Fibroblast of the conjunctiva (primary cell): ENCODE data around the gene TBC1D14.
"Not testable (repeated sequence)": the region's sequence is repeated elsewhere in the genome, so short reads cannot be mapped to it uniquely, and the experiment has no call there.

Source experiments
- DNase-seq: peaks from one replicate; pipeline ENCODE4 v3.0.0-alpha.2; 2010; ENCODE audit warnings: low read depth

The TBC1D14 gene

DNA sequence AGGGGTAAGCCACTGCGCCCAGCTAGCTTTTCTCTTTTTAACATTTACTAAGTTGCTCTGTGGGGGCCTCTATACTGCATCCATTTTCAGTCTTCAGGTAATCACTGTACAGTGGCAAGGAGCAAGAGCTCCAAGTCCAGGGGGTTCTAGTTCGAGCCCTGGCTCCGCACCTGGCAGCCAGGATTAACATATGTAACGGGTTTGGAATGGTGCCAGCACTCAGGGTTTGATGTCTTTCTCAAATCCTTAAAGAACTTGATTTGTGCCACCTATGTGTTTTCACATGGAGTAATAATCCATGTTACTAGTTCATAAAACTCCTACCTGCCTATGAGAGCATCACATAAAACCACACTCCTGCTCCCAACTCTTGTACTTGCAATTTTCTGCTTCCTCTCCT lies 153.7 kb downstream of the TBC1D14 start:
- no peak for DNase-seq

DNA sequence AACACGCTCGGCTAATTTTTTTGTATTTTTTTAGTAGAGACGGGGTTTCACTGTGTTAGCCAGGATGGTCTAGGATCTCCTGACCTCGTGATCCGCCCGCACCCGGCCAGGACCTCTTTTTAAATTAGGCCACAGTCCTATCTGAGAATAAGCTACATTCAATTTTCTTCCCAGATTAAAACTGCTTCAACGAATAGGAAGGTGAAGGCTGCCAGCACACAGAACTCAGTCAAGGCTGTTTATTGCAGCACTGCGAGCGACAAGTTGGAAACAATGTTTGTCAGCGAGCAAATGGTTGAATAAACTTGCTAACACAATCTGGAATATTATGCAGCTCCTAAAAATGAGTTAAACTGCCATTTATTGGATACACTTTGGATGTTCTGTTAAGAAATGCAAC lies 156.4 kb downstream of the TBC1D14 start:
- no peak for DNase-seq

DNA sequence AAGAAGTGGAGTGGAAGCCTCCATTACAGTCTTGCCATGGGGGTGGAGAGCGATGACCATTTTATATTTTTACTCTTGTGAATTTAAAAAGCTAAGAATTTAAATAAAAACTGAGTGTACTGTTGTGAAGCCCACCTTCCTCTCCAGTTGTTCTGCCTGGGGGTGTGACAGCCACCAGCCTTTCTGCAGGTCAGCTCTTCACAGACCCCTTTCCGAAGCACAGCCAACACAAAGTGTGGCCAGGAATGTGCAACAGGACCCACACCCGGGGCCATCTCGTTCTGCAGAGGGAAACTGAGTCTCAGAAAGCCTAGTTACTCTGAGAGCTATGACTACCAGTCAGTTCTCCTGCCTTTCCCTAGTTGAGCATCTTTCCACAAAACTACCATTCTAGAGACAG lies 156.9 kb downstream of the TBC1D14 start:
- no peak for DNase-seq

GRCh38 chr4:7067126-7067451 lies 157.5 kb downstream of the TBC1D14 start:
- no peak for DNase-seq

DNA sequence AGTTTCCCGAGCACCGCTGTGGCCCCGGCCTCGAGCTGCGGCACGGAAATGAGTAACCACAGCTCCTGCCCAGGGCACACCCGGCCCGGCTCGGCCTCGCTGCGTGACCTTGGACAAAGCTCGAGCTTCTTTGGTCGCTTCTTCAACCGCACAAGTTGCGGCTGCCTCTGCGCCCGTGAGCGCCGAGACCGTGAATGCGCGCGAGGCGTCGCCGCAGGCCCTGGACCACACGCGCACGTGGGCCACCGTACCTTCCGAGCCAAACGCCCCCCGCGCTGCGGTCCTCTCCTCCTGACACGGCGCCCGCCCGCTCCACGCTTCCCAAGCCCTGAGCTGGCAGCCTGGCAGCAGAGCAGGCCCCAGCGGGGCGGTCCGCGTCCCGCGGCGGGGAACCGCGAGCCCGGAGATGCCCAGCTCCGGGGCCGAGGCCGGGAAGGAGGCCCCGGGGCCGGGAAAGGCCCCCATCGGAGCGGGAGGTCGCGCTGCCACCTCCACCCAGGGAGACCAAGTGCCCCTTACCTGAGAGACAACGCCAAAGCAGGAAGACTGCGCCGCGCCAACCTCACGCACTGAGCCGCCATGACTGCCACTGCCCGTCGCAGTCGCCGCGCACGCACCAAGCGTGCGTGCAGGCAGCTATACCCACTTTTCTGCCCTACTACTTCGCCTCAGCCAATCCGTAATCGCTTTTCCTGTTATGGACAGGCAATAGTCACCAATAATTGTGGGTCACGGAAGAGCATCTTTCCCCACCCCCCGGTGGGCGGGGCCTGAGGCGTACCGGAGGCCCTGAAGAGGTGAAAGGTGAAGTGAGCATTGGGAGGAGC lies 158.0 kb downstream of the TBC1D14 start, which contains the start of gene GRPEL1:
Gene GRPEL1, minus strand, starts transcription at position 613 of the 827 bp plus-strand sequence. Its CDS starts 32 bp downstream, at position 581.
- DNase-seq, result peak; percentile 99

DNA sequence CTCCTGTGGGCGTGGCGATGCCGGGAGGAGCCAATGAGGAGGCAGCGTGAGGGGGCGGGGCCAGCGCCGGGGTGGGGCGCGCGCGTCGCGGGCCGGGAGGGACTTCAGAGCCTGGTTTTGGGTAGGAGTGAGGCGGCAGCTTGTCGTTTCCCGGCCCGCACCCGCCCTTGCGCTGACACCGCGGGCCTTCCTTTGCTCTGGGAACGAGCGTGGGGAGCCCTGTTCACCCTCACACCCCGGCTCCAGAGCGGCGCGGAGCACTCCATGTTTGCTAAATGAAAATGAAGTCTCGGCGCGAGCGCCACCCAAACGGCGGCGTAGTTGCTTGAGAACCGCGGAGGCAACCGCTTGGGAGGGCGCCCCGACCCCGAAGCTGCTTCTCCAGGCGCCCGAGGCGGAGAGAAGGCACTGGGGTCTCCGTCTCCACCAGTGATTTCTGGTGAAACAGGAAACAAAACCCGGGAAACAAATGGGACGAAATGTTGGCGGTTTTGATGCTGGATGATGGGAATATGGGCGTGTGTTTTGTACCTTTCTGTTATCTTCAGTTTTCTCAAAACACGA lies 158.7 kb downstream of the TBC1D14 start:
- DNase-seq, result no peak

DNA sequence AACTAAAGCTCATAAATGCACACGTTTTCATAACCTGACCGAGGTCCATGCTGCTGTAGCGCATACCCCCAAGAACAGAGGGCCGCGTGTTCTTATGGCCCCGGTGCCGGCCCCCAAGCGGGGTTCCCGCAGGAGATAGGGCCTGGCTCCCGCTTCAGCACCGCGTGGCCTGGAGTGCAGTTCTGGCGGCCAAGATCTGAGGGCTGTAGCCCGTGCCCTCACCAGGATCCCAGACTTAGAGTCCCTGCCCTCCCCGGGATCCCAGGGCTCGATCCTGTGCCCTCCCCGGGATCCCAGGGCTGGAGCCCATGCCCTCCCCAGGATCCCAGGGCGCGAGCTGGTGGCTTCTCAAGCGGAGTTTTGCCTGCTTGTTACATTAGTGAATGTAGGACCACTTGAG lies 159.3 kb downstream of the TBC1D14 start:
- DNase-seq, result no peak

DNA sequence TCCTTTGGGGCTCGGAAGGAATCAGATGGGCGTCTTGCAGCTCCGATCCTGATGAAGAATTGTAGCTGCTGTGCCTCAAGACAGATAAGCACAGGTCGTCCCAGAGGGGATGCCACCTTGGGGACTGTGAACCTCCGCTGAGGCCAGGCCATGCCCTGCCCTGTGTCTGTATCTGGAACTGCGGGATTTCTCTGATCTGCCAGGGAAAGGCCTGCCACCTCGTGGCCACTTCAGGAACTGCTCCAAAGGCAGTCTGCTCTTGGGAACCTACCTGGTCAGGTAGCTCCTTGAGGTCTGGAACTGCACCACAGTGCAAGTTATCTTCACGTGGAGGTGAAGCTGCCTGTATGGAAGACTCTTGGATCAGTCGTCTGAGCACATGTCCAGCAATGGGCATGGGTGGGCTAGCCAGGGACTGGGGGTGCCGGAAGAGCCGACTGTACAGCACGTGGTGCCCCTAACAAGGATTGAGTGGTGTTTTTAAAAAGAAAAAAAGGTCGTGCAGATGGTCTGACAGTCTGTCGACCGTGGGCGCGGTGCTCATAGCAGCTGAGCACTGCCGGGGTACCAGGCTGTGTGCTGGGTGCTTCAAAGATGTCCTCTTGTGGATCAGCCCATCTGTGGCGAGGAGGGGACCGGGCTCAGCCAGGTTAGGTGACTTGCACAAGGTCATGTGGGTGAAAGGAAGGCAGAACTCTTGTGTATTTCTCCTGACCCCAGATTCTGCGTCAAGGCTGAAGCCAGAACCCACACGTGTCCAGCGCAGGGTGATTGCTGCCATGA lies 161.3 kb downstream of the TBC1D14 start:
- peak; percentile 37 for DNase-seq

DNA sequence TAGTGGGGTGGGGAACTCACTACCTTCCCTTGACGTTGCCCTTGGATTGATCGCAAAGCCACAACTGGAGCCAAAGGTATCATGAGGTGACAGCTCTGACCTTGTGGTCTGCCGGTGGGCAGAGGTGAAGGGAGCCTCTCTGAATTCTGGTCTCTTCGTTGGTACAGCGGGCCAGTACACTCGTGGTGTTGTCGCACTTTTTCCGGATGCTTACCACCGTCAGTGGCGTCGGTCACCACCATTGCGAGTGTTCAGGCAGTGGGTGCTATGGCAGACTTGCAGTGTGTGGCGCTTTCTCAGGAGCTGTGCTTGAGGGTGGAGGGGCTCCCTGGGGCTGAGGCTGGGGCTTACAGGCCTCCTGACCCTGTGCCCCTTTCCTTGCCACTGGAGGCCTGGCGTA lies 163.4 kb downstream of the TBC1D14 start:
- DNase-seq, result no peak

DNA sequence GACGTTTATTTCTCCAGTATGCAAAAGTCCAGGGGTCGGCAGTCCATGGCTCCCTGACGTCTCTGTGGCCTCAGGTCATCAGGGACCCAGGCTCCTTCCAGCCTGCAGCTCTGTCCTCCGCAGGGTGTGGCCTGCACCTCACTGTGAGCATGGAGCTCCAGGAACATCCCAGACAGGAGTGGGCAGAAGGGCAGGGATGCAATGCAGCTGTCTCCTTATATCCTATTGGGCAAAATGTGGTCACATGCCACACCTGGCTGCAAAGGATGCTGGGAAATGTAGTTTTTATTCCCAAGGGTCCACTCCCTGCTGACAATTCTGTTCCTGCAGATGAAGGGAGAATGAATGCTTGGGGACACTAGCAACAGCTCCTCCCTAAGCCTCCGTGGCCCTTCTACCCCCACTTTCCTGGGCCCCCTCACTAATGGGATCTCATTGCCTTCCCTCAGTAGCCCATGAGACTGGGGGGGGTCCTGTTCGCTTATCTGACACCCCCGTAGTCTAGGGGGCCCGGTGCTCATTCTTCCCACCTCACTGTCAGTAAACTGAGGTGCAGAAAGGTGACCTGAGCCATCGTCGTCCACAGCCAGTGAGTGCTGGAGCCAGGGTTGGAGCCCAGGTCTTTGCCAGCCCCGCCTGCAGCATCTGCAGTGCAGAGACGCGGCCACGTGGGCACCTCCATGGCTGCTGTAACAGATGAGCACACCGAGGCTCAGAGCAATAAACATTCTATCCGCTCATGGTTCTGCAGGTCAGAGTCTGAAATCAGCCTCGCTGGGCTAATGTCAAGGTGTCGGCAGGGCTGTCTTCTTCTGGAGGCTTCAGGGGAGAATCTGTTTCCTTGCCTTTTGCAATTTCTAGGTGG lies 164.1 kb downstream of the TBC1D14 start:
- no peak for DNase-seq

- DNase-seq, result no peak
These were observed 164.8 kb downstream of the TBC1D14 start for GRCh38 chr4:7074426-7074825.

DNA sequence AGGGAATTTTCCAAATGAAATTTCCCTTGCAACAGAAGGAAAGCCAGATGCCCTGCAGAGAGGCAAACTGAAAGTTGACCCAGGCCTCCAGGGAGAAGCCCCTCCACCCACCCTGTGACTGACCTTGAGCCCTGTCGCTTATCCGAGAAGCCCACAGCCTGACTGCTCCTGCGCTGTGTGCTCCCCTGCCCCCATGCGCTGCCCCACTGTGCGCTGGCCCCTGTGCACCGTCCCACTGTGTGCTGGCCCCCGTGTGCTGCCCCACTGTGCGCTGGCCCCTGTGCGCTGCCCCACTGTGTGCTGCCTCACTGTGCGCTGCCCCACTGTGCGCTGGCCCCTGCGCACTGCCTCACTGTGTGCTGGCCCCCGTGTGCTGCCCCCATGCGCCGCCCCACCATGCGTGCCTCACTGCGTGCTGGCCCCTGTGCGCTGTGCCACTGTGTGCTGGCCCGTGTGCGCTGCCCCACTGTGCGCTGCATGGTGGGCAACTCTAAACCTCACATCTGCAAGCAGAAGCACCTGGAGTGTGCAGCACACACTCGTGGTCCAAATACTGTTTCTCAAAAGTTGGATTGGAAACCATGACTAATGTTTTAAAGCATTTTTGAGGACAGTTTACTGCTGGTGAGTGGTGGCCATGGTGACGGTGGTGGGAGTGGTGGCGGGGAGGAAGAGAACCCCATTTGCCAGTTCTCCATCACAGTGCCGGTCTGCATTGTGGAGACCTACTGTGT lies 166.5 kb downstream of the TBC1D14 start:
- no peak for DNase-seq

DNA sequence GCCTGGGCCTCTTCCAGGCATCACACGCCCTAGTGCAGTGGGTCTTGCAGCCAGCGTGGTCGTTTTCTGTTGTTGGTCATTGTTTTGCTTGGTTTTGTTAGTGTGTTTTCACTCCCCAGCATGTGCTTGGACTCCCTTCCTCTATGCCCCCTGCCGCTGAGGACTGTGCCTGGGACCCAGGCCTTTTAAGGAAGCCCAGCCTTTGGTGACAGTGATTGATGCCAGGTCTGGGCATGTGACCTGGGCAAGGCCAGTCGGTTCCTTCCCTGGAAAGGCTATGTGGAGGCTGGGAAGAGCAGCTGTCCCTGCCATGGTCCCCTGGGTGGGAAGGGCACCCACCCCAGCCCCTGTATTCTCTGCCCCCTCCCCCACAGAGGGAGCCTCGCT lies 167.1 kb downstream of the TBC1D14 start:
- DNase-seq, result no peak

- no peak for DNase-seq
These were observed 167.7 kb downstream of the TBC1D14 start for GRCh38 chr4:7077371-7077770.

- no peak for DNase-seq
These were observed 168.4 kb downstream of the TBC1D14 start for GRCh38 chr4:7078025-7078424.

- not testable (repeated sequence) for DNase-seq
These were observed 169.9 kb downstream of the TBC1D14 start for GRCh38 chr4:7079483-7079882.

- not testable (repeated sequence) for DNase-seq
These were observed 170.3 kb downstream of the TBC1D14 start for GRCh38 chr4:7079909-7080308.
